Caco-2 (cell line): ENCODE measurements around the gene PACS1. TPM values are rescaled to one million over a fixed set of nuclear protein-coding genes. Genes with fewer than 3 reads are reported as not detected.

Experiments
- BruUV-seq: library from RNA; stranded (reverse); fragments of 400-500 nt; replicated peaks from 2 replicates; lab custom pipeline; 2021; lab: Mats Ljungman, UMichigan
- CTCF ChIA-PET: fragments of 300-600 bp; sonication (Branson Sonifier 250); formaldehyde crosslinking; loops from one replicate; lab custom pipeline; 2022; ENCODE audit warnings: antibody characterized with exemption; lab: Charles Lee
- POLR2A ChIA-PET: fragments of 300-600 bp; sonication (Branson Sonifier 250); formaldehyde crosslinking; loops from one replicate; lab custom pipeline; 2022; ENCODE audit warnings: antibody characterized with exemption; lab: Charles Lee
- DNase-seq, 2 experiments: peaks; one replicate each; pipeline versions ENCODE4 v3.0.0 to v3.0.0-alpha.2; 2020 to 2022
- H3K27me3 ChIP-seq: replicated peaks from 2 replicates; pipeline ENCODE4 v1.6.0; 2011; ENCODE audit warnings: low read length; ENCODE audit not compliant: control insufficient read depth, insufficient read depth
- H3K36me3 ChIP-seq: 2 replicates; pipeline ENCODE4 v1.5.1; 2011; ENCODE audit warnings: low read length; ENCODE audit not compliant: control insufficient read depth, insufficient read depth
- H3K4me1 ChIP-seq: fragments of 250-450 bp; sonication (Bioruptor Pico); 2 replicates; pipeline ENCODE4 v1.5.1; 2020; ENCODE audit warnings: mild to moderate bottlenecking
- H3K4me3 ChIP-seq: 2 replicates; pipeline ENCODE4 v1.5.1; 2011; ENCODE audit warnings: low read depth, mild to moderate bottlenecking, control low read depth, low read length
- H3K9me3 ChIP-seq: fragments of 250-450 bp; sonication (Bioruptor Pico); 2 replicates; pipeline ENCODE4 v1.5.1; 2020; ENCODE audit warnings: mild to moderate bottlenecking, moderate library complexity
- H3K27ac Mint-ChIP-seq: one replicate; pipeline ENCODE4 v1.8.0; 2022; ENCODE audit warnings: mixed read lengths; ENCODE audit not compliant: unreplicated experiment
- H3K27me3 Mint-ChIP-seq: one replicate; pipeline ENCODE4 v1.8.0; 2022; ENCODE audit warnings: mixed read lengths; ENCODE audit not compliant: insufficient read depth, unreplicated experiment
- H3K36me3 Mint-ChIP-seq: one replicate; pipeline ENCODE4 v1.8.0; 2022; ENCODE audit warnings: mild to moderate bottlenecking, mixed read lengths; ENCODE audit not compliant: insufficient read depth, unreplicated experiment
- H3K4me1 Mint-ChIP-seq: one replicate; pipeline ENCODE4 v1.8.0; 2022; ENCODE audit warnings: low read depth, mixed read lengths; ENCODE audit not compliant: unreplicated experiment
- H3K4me3 Mint-ChIP-seq: one replicate; pipeline ENCODE4 v1.8.0; 2022; ENCODE audit warnings: mild to moderate bottlenecking, moderate library complexity, mixed read lengths; ENCODE audit not compliant: unreplicated experiment
- H3K9me3 Mint-ChIP-seq: one replicate; pipeline ENCODE4 v1.8.0; 2022; ENCODE audit warnings: mixed read lengths; ENCODE audit not compliant: unreplicated experiment
- CTCF ChIP-seq, 2 experiments: fragments of 200-600 bp in 1 of 2; IDR thresholded peaks; 1 replicate in 1 of 2; 2 replicates in 1 of 2; pipeline versions ENCODE4 v1.5.1 to v1.8.0; 2011 to 2022; ENCODE audit warnings: antibody characterized with exemption in 1 of 2, control low read depth in 1 of 2, inconsistent platforms in 1 of 2, low read depth in 1 of 2, low read length in 1 of 2, mild to moderate bottlenecking in 1 of 2, moderate library complexity in 1 of 2; ENCODE audit not compliant: insufficient read depth in 1 of 2, severe bottlenecking in 1 of 2, unreplicated experiment in 1 of 2
- intact Hi-C: fragments of 100-400 bp; cut with micrococcal nuclease; formaldehyde crosslinking; loops from one replicate; pipeline ENCODE4 v1.10.0; 2022; ENCODE audit not compliant: unreplicated experiment
- total RNA-seq: library from RNA; stranded (reverse); gene quantifications from 2 replicates; pipeline ENCODE4 v1.2.3, GENCODE V29; 2022

The PACS1 gene
- total RNA-seq, 1 experiment from 2014 or later: 82.2 TPM

DNA sequence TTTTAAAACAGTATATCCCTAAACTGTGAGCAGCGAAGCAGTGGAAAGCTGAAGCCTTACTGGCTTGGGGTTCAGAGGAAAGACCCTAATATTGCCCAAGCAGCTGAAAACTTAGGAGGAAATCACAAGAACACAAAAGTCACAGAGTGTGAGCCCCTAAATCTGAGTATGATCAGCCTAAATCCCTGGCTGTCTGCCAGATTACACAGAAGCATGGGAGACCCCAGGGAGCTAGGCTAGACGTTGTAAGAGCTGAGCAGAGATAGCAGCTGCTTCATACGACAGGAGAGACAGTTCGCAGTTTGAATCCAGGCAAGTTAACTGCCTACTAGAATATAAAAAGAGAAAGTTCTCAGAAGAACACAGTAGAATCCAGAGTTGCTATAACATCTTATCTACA, 81.2 kb downstream of the PACS1 start:
- Histone ChIP-seq H3K36me3 (no peaks in the 10 kb centered on the region; the same call in 1 of the 2 replicates), H3K4me3 (no peak overlapping the region), H3K4me1 (peaks cover 8% of the 10 kb centered on the region), H3K27me3 (no peaks in the 10 kb centered on the region), H3K9me3 (peaks cover 9% of the 10 kb centered on the region; the same call in 1 of the 2 replicates)
- Mint-ChIP-seq H3K4me1 (peaks cover 13% of the 10 kb centered on the region), H3K36me3 (peaks cover 11% of the 10 kb centered on the region), H3K27ac (no peak overlapping the region), H3K4me3 (no peak overlapping the region), H3K27me3 (no peaks in the 10 kb centered on the region), H3K9me3 (peaks cover 12% of the 10 kb centered on the region)
- TF ChIP-seq CTCF (IDR thresholded peaks at IDR 0.05; ENCODE audit: insufficient read depth in 1 of 2, low read depth in 1 of 2, low read length in 1 of 2, severe bottlenecking in 1 of 2, unreplicated experiment in 1 of 2): no peak
- ChIA-PET POLR2A (no interaction called here), CTCF (interaction anchor here (0.6 kb wide), 1 partner anchor 25 kb away, joined by 4 read pairs; no protein-coding TSS in a partner anchor)
- no peak for DNase-seq
- intact Hi-C loops: no loop called here
- BruUV-seq: no TSS peak

- Mint-ChIP-seq H3K9me3 (no peaks in the 10 kb centered on the region), H3K4me1 (peaks cover 13% of the 10 kb centered on the region), H3K27ac (no peak overlapping the region), H3K36me3 (peaks cover 12% of the 10 kb centered on the region), H3K4me3 (no peak overlapping the region), H3K27me3 (no peaks in the 10 kb centered on the region)
- intact Hi-C loops: no loop called here
- Histone ChIP-seq H3K4me3 (no peak overlapping the region), H3K27me3 (no peaks in the 10 kb centered on the region), H3K36me3 (no peaks in the 10 kb centered on the region), H3K9me3 (no peaks in the 10 kb centered on the region), H3K4me1 (peaks cover 19% of the 10 kb centered on the region)
- CTCF ChIA-PET: interaction anchor here (0.5 to 2.2 kb wide), 2 partner anchors 22 to 68 kb away, joined by 3 to 6 read pairs; no protein-coding TSS in a partner anchor
- TF ChIP-seq CTCF (IDR thresholded peaks at IDR 0.05; ENCODE audit: insufficient read depth in 1 of 2, low read depth in 1 of 2, low read length in 1 of 2, severe bottlenecking in 1 of 2, unreplicated experiment in 1 of 2): no peak
- DNase-seq: no peak
- POLR2A ChIA-PET: no interaction called here
- no TSS peak for BruUV-seq
These were observed 84.0 kb downstream of the PACS1 start for GRCh38 chr11:66154109-66154508.

DNA sequence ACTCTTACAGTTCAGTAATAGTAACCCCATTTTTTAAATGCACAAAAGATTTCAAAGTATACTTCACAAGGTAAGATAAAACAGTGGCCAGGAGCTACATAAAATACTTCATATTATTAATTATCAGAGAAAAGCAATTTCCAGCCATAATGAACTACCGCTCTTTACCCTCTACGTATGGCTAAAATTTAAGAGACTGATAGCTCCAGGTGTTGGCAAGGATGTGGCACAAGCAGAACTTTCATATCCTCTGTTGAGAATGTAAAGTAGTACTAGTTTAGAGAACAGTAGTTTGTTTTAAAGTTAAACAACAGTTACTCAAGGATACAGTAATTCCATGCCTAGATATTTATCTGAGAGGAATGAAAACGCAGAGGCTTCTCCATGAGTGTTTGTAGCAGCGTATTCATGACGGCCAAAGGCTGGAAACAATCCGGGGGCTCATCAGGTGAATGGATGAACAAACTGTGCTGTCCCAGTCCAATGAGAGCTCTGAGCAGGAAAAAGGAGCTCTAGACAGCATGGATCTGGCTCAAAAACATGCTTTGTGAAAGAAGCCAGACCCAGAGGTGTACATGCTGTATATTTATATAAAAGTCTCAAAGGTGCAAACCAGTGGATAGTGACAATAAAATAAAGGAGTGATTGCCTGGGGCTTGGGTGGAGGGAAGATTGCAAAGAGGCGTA, 85.5 kb downstream of the PACS1 start:
- no peak for DNase-seq
- no peaks in the 10 kb centered on the region for H3K9me3 Mint-ChIP-seq
- H3K4me1 Mint-ChIP-seq: peaks cover 13% of the 10 kb centered on the region
- no peaks in the 10 kb centered on the region for H3K9me3 ChIP-seq
- no peaks in the 10 kb centered on the region for H3K36me3 ChIP-seq
- no peaks in the 10 kb centered on the region for H3K27me3 ChIP-seq
- no peak overlapping the region for H3K27ac Mint-ChIP-seq
- CTCF ChIA-PET: interaction anchor here (2.2 kb wide), 1 partner anchor 67 kb away, joined by 6 read pairs; no protein-coding TSS in a partner anchor
- no peak overlapping the region for H3K4me3 Mint-ChIP-seq
- POLR2A ChIA-PET: no interaction called here
- no peak for TF ChIP-seq CTCF (IDR thresholded peaks at IDR 0.05; ENCODE audit: insufficient read depth in 1 of 2, low read depth in 1 of 2, low read length in 1 of 2, severe bottlenecking in 1 of 2, unreplicated experiment in 1 of 2)
- H3K27me3 Mint-ChIP-seq: no peaks in the 10 kb centered on the region
- no peak overlapping the region for H3K4me3 ChIP-seq
- peaks cover 14% of the 10 kb centered on the region for H3K36me3 Mint-ChIP-seq
- peaks cover 19% of the 10 kb centered on the region for H3K4me1 ChIP-seq
- intact Hi-C loops: no loop called here
- no TSS peak for BruUV-seq
